Mesenchymal stem cell (in vitro differentiated cells and primary cell): ENCODE measurements around the gene ASPG.

Experiments used
- DNase-seq: peaks from one replicate; pipeline ENCODE4 v3.0.0-alpha.2; 2013
- H2AFZ ChIP-seq: one replicate; pipeline ENCODE4 v1.6.1; 2013; ENCODE audit warnings: low read depth, mild to moderate bottlenecking, control low read depth, inconsistent platforms, low read length, moderate library complexity
- H2AK5ac ChIP-seq: 2 replicates; pipeline ENCODE4 v1.6.1; 2013; ENCODE audit warnings: low read length, moderate library complexity, mild to moderate bottlenecking, inconsistent platforms; ENCODE audit not compliant: severe bottlenecking
- H2BK120ac ChIP-seq: one replicate; pipeline ENCODE4 v1.6.1; 2013; ENCODE audit warnings: low read depth, mild to moderate bottlenecking, inconsistent platforms, low read length, moderate library complexity
- H2BK12ac ChIP-seq, 2 experiments: one replicate each; pipeline ENCODE4 v1.6.1; 2013; ENCODE audit warnings: inconsistent platforms in 2 of 2, low read length in 2 of 2, mild to moderate bottlenecking in 2 of 2, moderate library complexity in 2 of 2, control low read depth in 1 of 2
- H2BK15ac ChIP-seq: one replicate; pipeline ENCODE4 v1.6.1; 2013; ENCODE audit warnings: mild to moderate bottlenecking, low read depth, inconsistent platforms; ENCODE audit not compliant: poor library complexity, severe bottlenecking
- H2BK5ac ChIP-seq: 2 replicates; pipeline ENCODE4 v1.6.1; 2013; ENCODE audit warnings: low read depth, mild to moderate bottlenecking, low read length, control low read depth, inconsistent platforms; ENCODE audit not compliant: poor library complexity, severe bottlenecking
- H3K14ac ChIP-seq, 2 experiments: one replicate each; pipeline ENCODE4 v1.6.1; 2013; ENCODE audit warnings: inconsistent platforms in 2 of 2, low read length in 2 of 2, control low read depth in 1 of 2, mild to moderate bottlenecking in 1 of 2, moderate library complexity in 1 of 2
- H3K18ac ChIP-seq, 2 experiments: one replicate each; pipeline ENCODE4 v1.6.1; 2013; ENCODE audit warnings: inconsistent platforms in 2 of 2, low read length in 2 of 2, control low read depth in 1 of 2, low read depth in 1 of 2, mild to moderate bottlenecking in 1 of 2
- H3K23ac ChIP-seq, 2 experiments: one replicate each; pipeline ENCODE4 v1.6.1; 2013; ENCODE audit warnings: inconsistent platforms in 2 of 2, low read length in 2 of 2, mild to moderate bottlenecking in 2 of 2, moderate library complexity in 2 of 2, control low read depth in 1 of 2
- H3K27ac ChIP-seq: 2 replicates; pipeline ENCODE4 v1.5.1; 2013; ENCODE audit warnings: mild to moderate bottlenecking, moderate library complexity, low read length, control low read depth, inconsistent platforms; ENCODE audit not compliant: poor library complexity, severe bottlenecking
- H3K27me3 ChIP-seq, 2 experiments: 2 replicates each; pipeline versions ENCODE4 v1.6.1 to v1.7.0; 2013; ENCODE audit warnings: low read length in 2 of 2, mild to moderate bottlenecking in 2 of 2, moderate library complexity in 2 of 2, control low read depth in 1 of 2, inconsistent platforms in 1 of 2; ENCODE audit not compliant: control insufficient read depth in 1 of 2, insufficient read depth in 1 of 2
- H3K36me3 ChIP-seq, 2 experiments: 2 replicates each; pipeline versions ENCODE4 v1.6.1 to v1.7.0; 2013; ENCODE audit warnings: low read length in 2 of 2, control low read depth in 1 of 2, inconsistent platforms in 1 of 2, low read depth in 1 of 2, mild to moderate bottlenecking in 1 of 2; ENCODE audit not compliant: insufficient read depth in 2 of 2, control insufficient read depth in 1 of 2
- H3K4ac ChIP-seq, 2 experiments: one replicate each; pipeline ENCODE4 v1.6.1; 2013; ENCODE audit warnings: inconsistent platforms in 2 of 2, low read length in 2 of 2, mild to moderate bottlenecking in 2 of 2, moderate library complexity in 2 of 2, control low read depth in 1 of 2, low read depth in 1 of 2
- H3K4me1 ChIP-seq: 2 replicates; pipeline ENCODE4 v1.6.1; 2013; ENCODE audit warnings: low read depth, low read length, control low read depth; ENCODE audit not compliant: control insufficient read depth, insufficient read depth
- H3K4me2 ChIP-seq: 2 replicates; pipeline ENCODE4 v1.6.1; 2013; ENCODE audit warnings: low read length, mild to moderate bottlenecking, inconsistent platforms; ENCODE audit not compliant: poor library complexity, severe bottlenecking
- H3K4me3 ChIP-seq, 2 experiments: 2 replicates each; pipeline versions ENCODE4 v1.5.1 to v1.7.0; 2013; ENCODE audit warnings: low read length in 2 of 2, mild to moderate bottlenecking in 2 of 2, control low read depth in 1 of 2, low read depth in 1 of 2; ENCODE audit not compliant: insufficient read depth in 1 of 2
- H3K79me1 ChIP-seq: replicated peaks from 2 replicates; pipeline ENCODE4 v1.6.1; 2013; ENCODE audit warnings: mild to moderate bottlenecking, control low read depth, low read length, inconsistent platforms; ENCODE audit not compliant: poor library complexity, severe bottlenecking
- H3K9ac ChIP-seq: 2 replicates; pipeline ENCODE4 v1.7.0; 2013; ENCODE audit warnings: mild to moderate bottlenecking, low read length, moderate library complexity
- H3K9me3 ChIP-seq: 2 replicates; pipeline ENCODE4 v1.7.0; 2013; ENCODE audit warnings: mild to moderate bottlenecking, low read length; ENCODE audit not compliant: control insufficient read depth
- H4K8ac ChIP-seq: one replicate; pipeline ENCODE4 v1.6.1; 2013; ENCODE audit warnings: inconsistent platforms, mild to moderate bottlenecking, low read length, moderate library complexity
- H4K91ac ChIP-seq: one replicate; pipeline ENCODE4 v1.6.1; 2013; ENCODE audit warnings: mild to moderate bottlenecking, low read length, inconsistent platforms
- WGBS: methylation state at CpG from one replicate; pipeline ENCODE4 v1.1.7; 2013; ENCODE audit warnings: mixed read lengths; 5-methylcytosine and 5-hydroxymethylcytosine counted together

ASPG gene

DNA sequence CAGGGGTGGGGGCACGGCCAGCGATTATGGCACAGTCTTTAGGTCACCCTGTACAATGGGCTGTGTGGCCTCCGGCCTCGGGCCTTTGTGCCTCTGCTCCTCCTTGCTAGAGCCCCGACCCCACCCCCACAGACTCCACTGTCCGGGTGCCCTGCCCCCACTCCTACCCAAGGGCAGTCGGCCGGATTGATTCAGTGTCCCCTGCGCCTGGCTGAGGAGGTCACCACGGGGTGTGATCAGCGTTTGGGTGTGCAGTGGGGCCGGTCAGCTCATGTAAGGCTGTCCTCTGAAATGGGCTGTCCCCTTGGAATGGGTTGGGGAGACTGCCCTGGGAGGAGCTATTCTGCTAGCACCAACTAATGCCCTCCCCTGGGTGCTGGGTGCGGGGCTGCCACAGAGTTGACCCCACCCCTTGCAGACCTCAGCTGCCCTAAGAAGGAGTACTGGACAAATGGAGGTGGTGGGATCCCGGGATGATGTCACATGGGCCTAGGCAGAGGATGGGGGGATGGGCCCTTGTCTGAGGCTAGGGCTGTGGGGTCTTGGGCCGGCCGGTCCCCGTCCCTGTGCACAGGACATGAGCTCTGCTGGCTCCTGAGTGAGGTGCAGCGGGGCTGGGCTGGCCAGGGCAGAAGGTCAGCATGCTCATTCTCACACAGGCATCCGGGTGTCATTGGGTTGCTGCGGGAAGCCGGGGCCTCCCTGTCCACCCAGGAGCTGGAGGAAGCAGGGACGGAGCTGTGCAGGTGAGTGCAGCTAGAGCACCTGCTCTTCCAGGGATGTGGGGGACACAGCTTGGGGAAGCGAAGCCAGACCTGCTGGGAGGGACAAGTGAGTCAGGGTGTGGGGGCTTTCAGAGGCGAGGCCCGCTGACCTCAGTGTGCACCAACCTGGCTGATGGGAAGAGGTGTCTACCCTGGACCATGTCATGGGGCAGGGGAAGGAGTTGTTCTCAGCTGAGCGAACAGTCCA lies 23.4 kb downstream of the ASPG start:
- DNase-seq = no peak
- Histone ChIP-seq H3K36me3 (no peaks in the 10 kb centered on the region), H2AFZ (no peak overlapping the region), H4K91ac (no peak overlapping the region), H2BK5ac (no peak overlapping the region), H3K9me3 (no peaks in the 10 kb centered on the region), H3K14ac (no peak overlapping the region), H2BK12ac (no peak overlapping the region), H3K4me3 (no peak overlapping the region), H3K27ac (no peak overlapping the region), H4K8ac (no peak overlapping the region), H2AK5ac (no peak overlapping the region), H2BK120ac (no peak overlapping the region), H3K4me2 (no peak overlapping the region), H3K18ac (no peak overlapping the region), H3K27me3 (peaks cover 0 to 14% of the 10 kb centered on the region in 2 experiments), H3K79me1 (no peaks in the 10 kb centered on the region), H3K23ac (no peak overlapping the region), H3K4me1 (no peaks in the 10 kb centered on the region), H2BK15ac (no peak overlapping the region), H3K4ac (no peak overlapping the region), H3K9ac (no peak overlapping the region)
- 79% methylated on average over 26 of the region's 26 CpGs for WGBS

DNA sequence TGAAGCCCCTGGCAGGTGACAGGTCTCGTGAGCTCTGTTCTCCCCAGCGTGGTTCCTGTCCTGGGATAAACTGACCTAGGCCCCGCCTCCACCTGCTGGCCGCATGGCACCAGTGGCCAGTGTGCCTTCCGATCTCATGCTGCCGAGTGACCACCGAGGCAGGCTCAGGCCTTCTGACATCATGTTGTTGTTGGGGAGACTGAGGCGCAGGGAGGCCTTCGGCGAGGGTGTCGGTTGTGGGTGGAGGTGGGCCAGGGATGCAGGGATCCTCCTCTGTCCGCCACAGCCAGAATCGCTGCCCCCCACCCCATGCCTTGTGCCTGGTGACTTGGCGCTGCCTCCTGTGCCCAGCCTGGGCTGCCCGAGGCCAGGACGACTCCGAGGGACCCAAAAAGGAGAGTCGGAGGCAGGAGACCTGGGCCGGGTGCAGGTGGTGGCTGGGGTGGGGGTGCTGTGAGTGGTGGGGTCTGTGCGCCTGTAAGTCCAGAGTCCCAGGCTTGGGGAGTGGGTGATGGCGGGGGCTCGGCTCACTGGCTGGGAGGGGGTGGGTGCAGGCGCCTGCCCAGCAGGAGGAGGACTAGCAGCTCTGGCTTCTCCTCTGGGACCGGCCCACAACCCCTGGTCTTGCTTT lies 24.3 kb downstream of the ASPG start:
- Histone ChIP-seq H3K4me2 (no peak overlapping the region), H3K9ac (no peak overlapping the region), H3K4me1 (no peaks in the 10 kb centered on the region), H2BK5ac (no peak overlapping the region), H2BK120ac (no peak overlapping the region), H3K4me3 (no peak overlapping the region), H3K18ac (no peak overlapping the region), H2BK12ac (no peak overlapping the region), H3K9me3 (no peaks in the 10 kb centered on the region), H2AK5ac (no peak overlapping the region), H3K4ac (no peak overlapping the region), H2AFZ (no peak overlapping the region), H4K8ac (no peak overlapping the region), H3K27me3 (peaks cover 4 to 24% of the 10 kb centered on the region in 2 experiments), H3K36me3 (no peaks in the 10 kb centered on the region), H4K91ac (peak overlapping the region; percentile 16), H3K79me1 (no peaks in the 10 kb centered on the region), H3K23ac (no peak overlapping the region), H3K27ac (no peak overlapping the region), H3K14ac (no peak overlapping the region), H2BK15ac (no peak overlapping the region)
- DNase-seq = no peak
- WGBS = 86% methylated on average over 24 of the region's 24 CpGs

DNA sequence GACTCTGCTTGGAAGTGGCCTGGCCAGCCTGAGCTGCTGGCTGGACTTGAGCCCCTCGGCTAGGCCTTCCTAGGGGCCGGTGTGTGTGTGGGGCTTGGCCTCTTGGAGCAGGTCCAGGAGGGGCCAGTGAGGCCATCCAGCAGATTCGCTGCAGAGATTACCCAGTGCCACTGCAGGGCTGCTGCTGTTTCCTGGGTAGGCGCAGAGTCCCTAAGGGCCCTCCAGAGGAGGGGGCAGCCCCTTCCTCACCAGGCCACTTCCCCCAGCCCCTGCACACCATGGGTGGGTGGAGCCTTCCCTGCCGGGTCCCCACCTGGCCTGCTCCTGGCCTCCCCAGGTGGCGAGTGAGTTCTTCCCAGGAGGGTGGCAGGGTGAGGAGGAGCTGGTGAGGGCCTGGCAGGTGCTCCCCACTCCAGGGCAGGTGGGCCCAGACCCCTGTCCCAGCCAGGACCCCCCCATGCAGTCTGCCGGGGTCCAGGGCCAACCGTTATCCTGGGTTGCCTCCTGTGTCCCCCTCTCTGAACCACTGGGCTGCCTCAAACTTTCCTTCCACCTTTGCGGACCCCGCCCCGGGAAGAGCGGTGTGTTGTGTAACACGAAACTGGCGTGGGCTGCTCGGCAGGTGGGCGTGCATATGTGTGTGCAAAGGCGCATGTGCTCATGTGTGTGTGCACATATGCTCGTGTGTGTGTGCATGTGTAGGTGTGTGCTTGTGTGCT lies 25.1 kb downstream of the ASPG start:
- Histone ChIP-seq H4K91ac (no peak overlapping the region), H3K4ac (no peak overlapping the region), H2BK120ac (no peak overlapping the region), H3K4me1 (no peaks in the 10 kb centered on the region), H3K4me2 (no peak overlapping the region), H3K27ac (no peak overlapping the region), H3K9me3 (no peaks in the 10 kb centered on the region), H2BK12ac (no peak overlapping the region), H3K18ac (no peak overlapping the region), H2AFZ (no peak overlapping the region), H2AK5ac (no peak overlapping the region), H3K9ac (no peak overlapping the region), H3K14ac (no peak overlapping the region), H2BK5ac (no peak overlapping the region), H3K23ac (no peak overlapping the region), H3K36me3 (no peaks in the 10 kb centered on the region), H3K4me3 (no peak overlapping the region), H3K79me1 (no peaks in the 10 kb centered on the region), H3K27me3 (peaks cover 12 to 27% of the 10 kb centered on the region in 2 experiments), H2BK15ac (no peak overlapping the region), H4K8ac (no peak overlapping the region)
- DNase-seq = no peak
- 86% methylated on average over 17 of the region's 18 CpGs for WGBS
